GM10248 (cell line): Measurements from ENCODE around the gene SPRY1.
A peak's percentile ranks its signal among the peaks of the same experiment; 100 is the strongest.

Experiments used
- CTCF ChIA-PET: fragments of 300-600 bp; sonication (Branson Sonifier 250); formaldehyde crosslinking; extraction: SDS; loops from one replicate; lab custom pipeline; 2021; ENCODE audit warnings: antibody characterized with exemption; lab: Yijun Ruan, JAX
- POLR2A ChIA-PET: fragments of 350-650 bp; sonication (Branson Sonifier 250); formaldehyde crosslinking; extraction: SDS; loops from one replicate; lab custom pipeline; 2020; ENCODE audit warnings: antibody characterized with exemption; lab: Yijun Ruan, JAX
- DNase-seq: peaks from one replicate; pipeline ENCODE4 v3.0.0; 2012; ENCODE audit errors: extremely low spot score
- CTCF ChIP-seq: IDR thresholded peaks from 2 replicates; pipeline ENCODE4 v1.5.1; 2012; ENCODE audit warnings: mild to moderate bottlenecking, low read depth; ENCODE audit errors: extremely low read depth, missing control alignments, control extremely low read depth

The SPRY1 gene

GRCh38 chr4:123412091-123412505 lies 15.5 kb downstream of the SPRY1 start:
- DNase-seq, result peak; percentile 29
- CTCF ChIA-PET, result interaction anchor here (1.0 to 2.4 kb wide), 4 partner anchors 9 to 29 kb away, joined by 3 to 7 read pairs (median 4); no protein-coding TSS in a partner anchor
- no peak for TF ChIP-seq CTCF

GRCh38 chr4:123412700-123413512 lies 16.3 kb downstream of the SPRY1 start:
- POLR2A ChIA-PET, result no interaction called here
- no peak for DNase-seq

More at GRCh38 chr4:123412091-123412505, 15.5 kb downstream of the SPRY1 start:
- POLR2A ChIA-PET, result no interaction called here

GRCh38 chr4:123415576-123415975 lies 19.0 kb downstream of the SPRY1 start:
- DNase-seq, result no peak
- no peak for TF ChIP-seq CTCF
- ChIA-PET CTCF (no interaction called here), POLR2A (no interaction called here)

More at GRCh38 chr4:123412700-123413512, 16.3 kb downstream of the SPRY1 start:
- CTCF ChIA-PET, result interaction anchor here (0.7 to 1.8 kb wide), 4 partner anchors 10 to 47 kb away, joined by 3 to 6 read pairs (median 4); no protein-coding TSS in a partner anchor
- TF ChIP-seq CTCF, result no peak

GRCh38 chr4:123415977-123416376 lies 19.4 kb downstream of the SPRY1 start:
- no peak for TF ChIP-seq CTCF
- POLR2A ChIA-PET, result no interaction called here
- CTCF ChIA-PET, result no interaction called here
- DNase-seq, result no peak

DNA sequence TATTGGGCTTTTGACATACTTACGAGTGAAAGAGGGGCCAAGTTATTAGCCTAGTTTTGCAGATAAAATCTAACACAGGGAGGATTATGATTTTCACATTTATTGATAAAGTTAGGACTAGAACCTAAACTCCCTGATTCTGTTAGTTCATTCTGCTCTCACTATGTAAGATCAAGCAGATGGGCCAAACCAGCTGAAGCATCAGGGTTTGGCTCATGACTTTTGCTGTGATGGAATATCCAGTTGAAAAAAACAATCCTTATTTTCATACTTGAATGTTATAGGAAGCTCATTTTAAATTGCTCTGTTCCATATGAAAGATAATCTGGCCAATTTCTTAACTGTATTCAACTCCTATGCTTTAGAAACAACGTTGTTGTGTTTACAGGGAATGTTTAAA lies 21.2 kb downstream of the SPRY1 start:
- ChIA-PET POLR2A (no interaction called here), CTCF (interaction anchor here (1.1 to 1.8 kb wide), 2 partner anchors 9 to 51 kb away, joined by 3 to 5 read pairs; no protein-coding TSS in a partner anchor)
- no peak for DNase-seq

More for the DNA sequence above, 21.2 kb downstream of the SPRY1 start:
- TF ChIP-seq CTCF, result no peak
